Measurements from ENCODE around the gene EDRF1. TPM values are rescaled to one million over a fixed set of nuclear protein-coding genes. Genes with fewer than 3 reads are reported as not detected.

The EDRF1 gene
- total and polyA plus RNA-seq, 2 of the 13 experiments (the other 11 are each of a cell fraction or from before 2014, with no cell fraction given) = 16.9 to 26.7 TPM

DNA sequence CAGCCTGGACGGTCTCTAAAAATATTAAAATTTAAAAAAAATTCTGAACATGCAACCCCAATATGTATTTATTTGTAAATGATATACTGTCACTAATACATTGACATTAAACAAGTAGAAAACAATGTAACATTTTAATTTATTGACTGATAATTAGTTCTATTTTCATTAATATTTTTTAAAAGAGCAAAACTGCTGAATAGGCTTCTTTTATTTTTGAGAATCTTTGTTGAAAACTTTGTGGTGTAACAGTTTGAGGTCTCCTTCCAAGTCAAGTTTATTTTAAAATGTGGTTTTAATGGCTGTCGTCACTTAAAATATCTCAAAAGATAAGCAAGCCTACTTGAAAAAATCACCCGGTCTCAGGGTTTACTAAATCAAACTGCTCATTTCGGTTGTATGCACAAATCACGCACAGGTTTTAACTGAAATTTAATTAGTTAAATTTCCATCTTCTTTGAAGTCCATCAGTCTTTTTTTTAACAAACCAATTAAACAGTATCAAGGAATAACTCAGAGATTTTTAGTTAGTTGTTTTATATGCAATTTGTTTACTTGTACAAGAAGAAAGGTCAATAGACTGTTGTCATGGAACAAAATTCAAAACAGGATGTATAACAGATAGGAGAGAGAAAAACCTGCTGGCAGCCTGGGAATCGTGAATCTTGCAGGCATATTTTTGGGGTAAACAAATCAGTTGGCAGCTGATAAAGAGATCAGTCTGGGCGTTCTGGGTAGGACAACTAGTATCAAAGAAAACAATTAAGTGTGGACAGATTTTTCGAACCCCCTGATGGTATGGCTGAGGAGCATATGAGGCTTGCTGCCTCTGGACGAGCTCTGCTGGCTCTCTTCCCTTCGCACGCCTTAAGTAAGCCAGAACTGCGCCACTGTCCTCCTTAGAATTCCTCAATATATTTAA is 9.7 kb upstream of the EDRF1 start:
- ATAC-seq (no peak), DNase-seq (ENCODE audit: low spot score) (no peak), FAIRE-seq (no peak)
- Histone ChIP-seq H3K9me3 (ENCODE audit: low read length) (no peaks in the 10 kb centered on the region), H3K4me2 (ENCODE audit: low read depth, low read length) (no peak overlapping the region), H3K4me1 (ENCODE audit: insufficient read depth, low read length) (peaks cover 34% of the 10 kb centered on the region), H3K4me3 (replicated peaks in 1 of 3; ENCODE audit: insufficient read depth in 1 of 3, low read depth in 2 of 3, low read length in 3 of 3) (no peak overlapping the region), H2AFZ (ENCODE audit: low read length) (no peak overlapping the region), H3K27ac (ENCODE audit: extremely low read length, insufficient read depth, low read length) (no peak overlapping the region), H3K27me3 (ENCODE audit: control insufficient read depth in 1 of 2, insufficient read depth in 2 of 2, low read length in 2 of 2) (no peaks in the 10 kb centered on the region; a peak in 2 of 5 replicates), H3K9ac (ENCODE audit: insufficient read depth, low read depth, low read length) (no peak overlapping the region), H4K20me1 (ENCODE audit: insufficient read depth, low read length) (no peaks in the 10 kb centered on the region), H3K79me2 (ENCODE audit: insufficient read depth, low read length) (no peaks in the 10 kb centered on the region), H3K36me3 (replicated peaks in 1 of 2; ENCODE audit: control insufficient read depth in 1 of 2, insufficient read depth in 2 of 2, low read length in 2 of 2) (no peaks in the 10 kb centered on the region)
- CTCF ChIA-PET (ENCODE audit: low intra/inter-chr PET ratio, low total read pairs) = no interaction called here
- TF ChIP-seq MAFK (conservative IDR thresholded peaks at IDR 0.05 in 1 of 2, IDR thresholded peaks at IDR 0.05 in 1 of 2; ENCODE audit: low read length in 2 of 2) (peak in 1 of 2 experiments; percentile 78; a peak in 3 of 4 replicates), MAFF (IDR thresholded peaks at IDR 0.05; ENCODE audit: low read depth, low read length) (peak; percentile 47; the same call in 1 of the 2 replicates)
- TF ChIP-seq, protein P1, sequence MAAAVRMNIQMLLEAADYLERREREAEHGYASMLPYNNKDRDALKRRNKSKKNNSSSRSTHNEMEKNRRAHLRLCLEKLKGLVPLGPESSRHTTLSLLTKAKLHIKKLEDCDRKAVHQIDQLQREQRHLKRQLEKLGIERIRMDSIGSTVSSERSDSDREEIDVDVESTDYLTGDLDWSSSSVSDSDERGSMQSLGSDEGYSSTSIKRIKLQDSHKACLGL (CRISPR knock-in tag; IDR thresholded peaks at IDR 0.05) = no peak
- intact Hi-C loops (cut with micrococcal nuclease; ENCODE audit: unreplicated experiment) (no loop called here), in situ Hi-C loops (cut with HindIII; ENCODE audit: extremely low pct_ligation_motif_present, low pct_unique_long_range_greater_than_20kb) (no loop called here)
- POLR2A ChIA-PET = interaction anchor here (2.6 kb wide), 1 partner anchor 10 kb away, joined by 11 read pairs; the partner anchor contains the start of gene EDRF1
- no TSS peak for BruUV-seq (replicated peaks)
- WGBS (ENCODE audit: low lambda C conversion rate) = 66% methylated on average over 12 of the region's 12 CpGs

GRCh38 chr10:125711110-125711750 is 8.3 kb upstream of the EDRF1 start:
- H3K36me3 ChIP-seq (replicated peaks in 1 of 2; ENCODE audit: control insufficient read depth in 1 of 2, insufficient read depth in 2 of 2, low read length in 2 of 2) = no peaks in the 10 kb centered on the region
- FAIRE-seq (no peak), DNase-seq (ENCODE audit: low spot score) (peak; percentile 30), ATAC-seq (no peak; the same call in 2 of the 3 replicates)
- H3K79me2 ChIP-seq (ENCODE audit: insufficient read depth, low read length) = no peaks in the 10 kb centered on the region
- no peaks in the 10 kb centered on the region for H4K20me1 ChIP-seq (ENCODE audit: insufficient read depth, low read length)
- intact Hi-C loops (cut with micrococcal nuclease; ENCODE audit: unreplicated experiment) = no loop called here
- 48% methylated on average over 3 of the region's 3 CpGs for WGBS (ENCODE audit: low lambda C conversion rate)
- no peak overlapping the region for H3K4me3 ChIP-seq (replicated peaks in 1 of 3; ENCODE audit: insufficient read depth in 1 of 3, low read depth in 2 of 3, low read length in 3 of 3)
- no peak overlapping the region for H3K27ac ChIP-seq (ENCODE audit: extremely low read length, insufficient read depth, low read length)
- ChIA-PET POLR2A (no interaction called here), CTCF (ENCODE audit: low intra/inter-chr PET ratio, low total read pairs) (no interaction called here)
- no peaks in the 10 kb centered on the region for H3K9me3 ChIP-seq (ENCODE audit: low read length)
- H3K9ac ChIP-seq (ENCODE audit: insufficient read depth, low read depth, low read length) = no peak overlapping the region
- no peaks in the 10 kb centered on the region; a peak in 2 of 5 replicates for H3K27me3 ChIP-seq (ENCODE audit: control insufficient read depth in 1 of 2, insufficient read depth in 2 of 2, low read length in 2 of 2)
- no TSS peak for BruUV-seq (replicated peaks)
- no peak overlapping the region for H2AFZ ChIP-seq (ENCODE audit: low read length)
- peaks cover 34% of the 10 kb centered on the region for H3K4me1 ChIP-seq (ENCODE audit: insufficient read depth, low read length)
- H3K4me2 ChIP-seq (ENCODE audit: low read depth, low read length) = no peak overlapping the region
- in situ Hi-C loops (cut with HindIII; ENCODE audit: extremely low pct_ligation_motif_present, low pct_unique_long_range_greater_than_20kb) = no loop called here
- TF ChIP-seq HIC2 (CRISPR knock-in tag; IDR thresholded peaks at IDR 0.05; ENCODE audit: low read depth) (no peak), ZNF563 (CRISPR knock-in tag; IDR thresholded peaks at IDR 0.05) (no peak), FIP1L1 (IDR thresholded peaks at IDR 0.05; ENCODE audit: borderline replicate concordance, insufficient read depth, low read depth, low read length) (no peak), STAT6 (CRISPR knock-in tag; IDR thresholded peaks at IDR 0.05; ENCODE audit: borderline replicate concordance) (no peak), ZKSCAN5 (CRISPR knock-in tag; IDR thresholded peaks at IDR 0.05) (no peak), ZNF564 (CRISPR knock-in tag; IDR thresholded peaks at IDR 0.05) (peak; percentile 86), ZNF256 (CRISPR knock-in tag; conservative IDR thresholded peaks at IDR 0.05) (no peak), ZFP62 (CRISPR knock-in tag; IDR thresholded peaks at IDR 0.05) (no peak)

All from HepG2 (cell line).